NCI-H748 treated with DMSO at 0.1 percent for 48 hours (cell line): Measurements from ENCODE around the gene OR10P1.
"Not testable (repeated sequence)": the region's sequence is repeated elsewhere in the genome, so short reads cannot be mapped to it uniquely, and the experiment has no call there.

ENCODE experiments used
- DNase-seq: peaks from one replicate; lab custom pipeline; 2025; lab: John Stamatoyannopoulos, UW

Gene OR10P1

GRCh38 chr12:55636853-55637252 lies at the start of gene OR10P1:
Gene OR10P1, plus strand, starts transcription at chr12:55636892. Its CDS starts 0 bp downstream, at chr12:55636892.
- DNase-seq = no peak

- DNase-seq = not testable (repeated sequence)
Measured at GRCh38 chr12:55590152-55590551, 46.5 kb upstream of the OR10P1 start.

DNA sequence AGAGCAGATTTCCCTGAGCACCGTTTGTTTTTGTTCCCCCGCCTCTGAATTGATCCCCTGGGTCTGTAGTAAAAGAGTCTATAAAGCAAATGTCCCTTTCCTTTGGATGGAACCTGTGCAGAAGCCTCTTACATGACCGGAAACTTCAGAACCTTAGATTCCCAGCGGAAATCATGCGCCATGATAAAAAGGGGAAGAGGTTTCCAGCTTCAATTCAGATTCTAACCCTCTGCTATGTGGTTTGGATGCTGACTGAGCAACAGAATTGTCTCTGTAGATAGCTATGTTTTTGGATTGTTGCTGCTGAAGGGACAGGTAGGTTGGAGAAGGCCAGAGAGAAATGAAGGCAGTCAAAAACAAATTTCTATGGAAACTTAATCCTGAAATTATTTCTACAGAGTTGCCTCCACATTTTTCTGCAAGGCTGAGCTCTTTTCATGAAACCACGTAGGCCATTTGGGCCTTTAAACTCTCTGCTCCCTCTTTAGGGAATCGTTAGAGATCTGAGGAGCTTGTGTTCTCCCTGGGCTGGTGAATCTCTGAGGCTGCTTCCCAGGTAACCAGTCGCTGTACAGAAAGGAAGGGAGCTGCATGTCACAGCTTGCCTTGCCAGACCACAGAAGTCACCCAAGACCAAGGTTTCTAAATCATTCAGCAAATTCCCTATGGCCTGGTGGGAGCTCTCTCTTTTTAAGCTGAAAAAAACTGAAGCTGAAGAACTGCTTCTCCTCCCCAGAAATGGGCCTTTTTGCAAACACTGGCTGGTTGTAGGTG lies 28.7 kb upstream of the OR10P1 start:
- no peak for DNase-seq

DNA sequence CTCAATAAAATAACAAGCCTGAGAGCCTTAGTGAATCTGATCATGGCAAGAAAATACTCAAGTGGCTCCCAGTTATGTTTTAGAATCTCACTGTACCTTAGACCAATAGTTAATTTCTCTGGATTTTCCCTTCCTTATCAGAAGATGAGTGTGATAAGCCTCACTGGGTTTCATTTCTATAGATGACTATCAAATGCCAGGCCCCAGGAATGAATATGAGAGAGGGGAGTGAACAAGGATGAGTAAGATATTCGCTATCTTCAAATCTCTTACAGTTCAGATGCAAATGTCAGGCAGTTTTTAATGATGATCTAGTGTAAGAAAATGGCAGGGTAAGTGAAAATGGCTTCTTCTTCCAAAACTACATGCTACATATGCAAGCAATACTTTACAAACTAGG lies 26.1 kb upstream of the OR10P1 start:
- no peak for DNase-seq

DNA sequence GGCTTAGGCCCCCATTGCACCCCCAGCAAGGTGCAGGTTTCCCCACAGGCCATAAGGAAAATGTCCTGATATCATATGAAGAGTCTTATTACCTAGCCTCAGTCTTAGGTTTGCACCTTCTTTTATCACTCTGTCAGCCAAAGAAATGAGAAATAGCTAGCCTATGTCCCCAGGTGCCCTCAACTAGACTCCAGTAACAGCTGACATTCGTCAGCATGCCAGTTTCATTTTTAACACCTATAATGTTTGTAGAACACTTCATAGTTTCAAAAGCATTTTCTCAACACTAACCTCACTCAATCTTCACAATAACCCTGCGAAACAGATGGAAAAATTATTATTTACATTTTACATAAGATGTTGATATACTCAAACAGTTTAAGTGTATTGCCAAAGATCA lies 24.0 kb upstream of the OR10P1 start:
- no peak for DNase-seq

GRCh38 chr12:55614764-55615163 lies 21.9 kb upstream of the OR10P1 start:
- no peak for DNase-seq

DNA sequence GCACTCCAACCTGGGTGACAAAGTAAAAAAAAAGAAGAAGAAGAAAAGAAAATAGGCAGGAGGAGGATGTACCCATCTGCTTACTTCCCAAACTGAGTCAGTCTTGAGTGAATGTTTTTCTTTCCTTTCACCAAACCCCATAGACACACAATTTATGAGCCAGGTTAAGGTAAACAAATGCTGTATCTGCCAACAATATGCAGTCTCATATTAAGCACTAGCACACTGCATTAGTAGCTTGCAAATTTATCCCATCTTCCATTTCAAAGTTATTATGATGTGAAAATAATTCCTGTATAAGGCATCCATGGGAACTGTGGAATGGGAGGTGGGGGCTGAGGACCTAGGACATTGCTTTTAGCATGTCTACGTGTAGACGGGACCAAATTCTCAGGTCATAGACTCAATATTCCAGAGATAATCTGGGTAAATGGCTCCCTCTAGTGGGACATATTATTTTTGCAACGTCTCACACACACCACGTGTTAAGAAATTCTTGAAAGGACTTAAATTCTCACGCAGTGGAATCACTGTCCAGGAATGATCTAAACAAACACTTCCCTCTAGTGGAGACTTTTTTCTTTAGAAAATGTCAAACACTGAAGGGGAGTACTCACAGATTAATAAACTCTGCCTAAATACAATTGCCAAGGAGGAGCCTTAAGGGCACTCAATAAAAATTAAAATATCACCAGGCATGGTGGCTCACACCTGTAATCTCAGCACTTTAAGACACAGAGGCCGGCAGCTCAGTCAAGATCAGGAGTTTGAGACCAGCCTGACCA lies 17.1 kb upstream of the OR10P1 start:
- DNase-seq = peak; percentile 79

GRCh38 chr12:55624056-55624455 lies 12.6 kb upstream of the OR10P1 start:
- no peak for DNase-seq

- DNase-seq = no peak
Measured at GRCh38 chr12:55626154-55626553, 10.5 kb upstream of the OR10P1 start.

DNA sequence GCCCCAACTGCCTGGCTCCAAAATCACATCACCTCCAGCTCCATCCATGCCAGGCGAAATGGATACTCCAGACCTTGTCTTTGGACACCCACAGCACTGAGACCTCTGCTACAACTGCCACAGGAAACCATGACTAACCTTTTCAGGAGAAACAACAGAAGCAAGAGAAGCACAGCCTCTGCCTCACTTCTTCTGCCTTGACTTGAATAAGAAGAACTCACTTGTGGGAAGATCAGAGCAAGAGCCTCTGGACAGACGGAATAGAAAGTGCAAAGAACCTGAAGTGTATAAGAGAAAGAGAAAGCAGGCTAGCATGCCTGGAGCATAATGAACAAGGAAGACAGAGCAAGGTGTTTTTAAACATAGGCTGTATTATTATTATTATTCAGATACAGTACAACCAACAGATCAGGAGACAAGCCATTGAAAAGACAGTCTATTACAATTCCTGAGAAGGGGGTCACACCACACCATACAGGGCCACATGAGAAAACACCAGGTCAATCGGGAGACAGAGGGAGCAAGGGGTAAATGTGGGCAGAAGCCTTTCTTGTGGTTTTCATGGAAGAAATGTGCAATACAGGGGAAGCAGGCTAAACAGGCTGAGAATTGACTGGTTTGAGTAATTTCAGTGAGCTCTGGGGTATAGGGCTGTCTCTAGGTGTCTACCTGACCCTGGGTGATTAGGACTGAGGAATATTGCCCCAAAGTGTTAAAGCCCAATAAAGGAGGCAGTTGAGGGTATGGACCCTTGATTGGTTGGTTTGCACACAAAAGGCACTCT lies 7.4 kb upstream of the OR10P1 start:
- DNase-seq = no peak

DNA sequence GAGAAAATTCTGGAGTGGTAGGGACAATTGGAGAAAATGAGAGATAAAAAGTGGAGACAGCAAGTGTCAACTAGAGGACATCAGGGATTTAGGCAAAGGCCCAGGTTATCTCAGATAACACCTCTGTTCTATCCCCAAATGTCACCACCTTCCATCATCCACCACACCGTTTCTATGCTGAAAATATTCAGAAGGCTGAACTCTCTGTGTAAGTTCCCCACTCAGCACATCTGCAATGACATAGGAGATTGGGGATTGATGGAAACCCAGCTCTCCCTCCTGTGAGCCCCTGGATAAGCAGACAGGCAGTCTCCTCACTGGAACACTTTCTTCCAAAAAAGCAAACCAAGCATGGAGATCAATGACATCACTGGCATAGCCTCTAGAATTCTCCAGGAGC lies 5.6 kb upstream of the OR10P1 start:
- DNase-seq = no peak

DNA sequence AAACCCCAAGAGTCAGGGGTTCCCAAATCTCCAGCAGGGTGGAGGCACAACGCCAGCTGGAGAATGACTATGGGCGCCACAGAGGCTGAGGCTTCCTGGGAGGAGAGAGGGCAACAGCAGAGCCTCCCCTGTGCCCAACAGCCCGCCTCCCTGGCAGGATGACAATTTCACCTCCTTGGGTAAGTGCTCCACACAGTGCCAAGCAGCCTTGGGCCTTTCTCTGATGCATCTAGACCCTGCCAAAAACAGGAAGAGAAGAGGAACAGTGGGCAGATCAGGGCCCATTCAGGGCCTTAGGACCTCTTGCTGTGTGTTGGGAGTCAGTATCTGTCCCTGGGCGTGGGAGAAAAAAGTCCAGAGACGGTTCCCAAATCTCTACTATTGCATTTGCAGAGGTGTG lies 5.0 kb upstream of the OR10P1 start:
- no peak for DNase-seq

GRCh38 chr12:55633151-55633550 lies 3.5 kb upstream of the OR10P1 start:
- no peak for DNase-seq

- no peak for DNase-seq
Measured at GRCh38 chr12:55636116-55636655, 506 bp upstream of the OR10P1 start.

GRCh38 chr12:55637467-55637866 lies 775 bp downstream of the OR10P1 start:
- DNase-seq = no peak

DNA sequence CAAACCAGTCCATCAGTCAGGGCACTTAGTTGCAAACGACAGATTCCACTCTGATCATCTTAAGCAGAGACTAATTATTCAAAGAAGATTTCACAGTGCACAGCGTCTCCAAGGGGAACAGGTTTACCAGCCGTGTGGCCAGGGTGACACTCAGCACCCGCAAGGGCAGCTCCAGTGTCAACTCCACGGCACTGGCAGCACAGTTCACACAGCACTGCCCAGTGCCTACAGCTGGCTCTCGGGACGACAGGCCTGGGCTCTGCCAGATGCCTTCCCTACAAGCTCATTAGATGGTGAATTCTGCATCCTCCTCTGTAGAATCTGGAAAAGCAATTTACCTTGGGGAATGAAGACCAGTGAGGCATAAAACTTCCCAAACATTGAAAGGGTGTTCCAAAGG lies 4.9 kb downstream of the OR10P1 start:
- no peak for DNase-seq

GRCh38 chr12:55642267-55642666 lies 5.6 kb downstream of the OR10P1 start:
- DNase-seq = no peak

- DNase-seq = no peak
Measured at GRCh38 chr12:55642669-55643068, 6.0 kb downstream of the OR10P1 start.

- no peak for DNase-seq
Measured at GRCh38 chr12:55644591-55644990, 7.9 kb downstream of the OR10P1 start.

- no peak for DNase-seq
Measured at GRCh38 chr12:55647027-55647426, 10.3 kb downstream of the OR10P1 start.

- DNase-seq = not testable (repeated sequence)
Measured at GRCh38 chr12:55650620-55651298, 14.1 kb downstream of the OR10P1 start.

GRCh38 chr12:55651299-55651683 lies 14.6 kb downstream of the OR10P1 start:
- DNase-seq = no peak
